CD4-positive, alpha-beta T cell treated with Interleukin-17A for 1 hour (primary cell): Measurements from ENCODE around the gene WWP2.
"Not testable (repeated sequence)": the region's sequence is repeated elsewhere in the genome, so short reads cannot be mapped to it uniquely, and the experiment has no call there.

Source experiments
- DNase-seq: peaks from one replicate; pipeline ENCODE4 v3.0.0-alpha.2; 2020

The WWP2 gene

GRCh38 chr16:69761983-69762813 is at the start of gene WWP2:
TSS of gene WWP2 (plus strand) at chr16:69762332. CDS start at chr16:69787011, 24,679 bp downstream.
- DNase-seq = peak; percentile 83

- no peak for DNase-seq
These were observed 49.1 kb upstream of the WWP2 start for GRCh38 chr16:69712914-69713581.

- no peak for DNase-seq
These were observed 45.1 kb upstream of the WWP2 start for GRCh38 chr16:69717066-69717465.

- no peak for DNase-seq
These were observed 43.9 kb upstream of the WWP2 start for GRCh38 chr16:69718111-69718764.

GRCh38 chr16:69720822-69721430 is 41.2 kb upstream of the WWP2 start:
- DNase-seq = no peak

GRCh38 chr16:69721441-69721957 is 40.6 kb upstream of the WWP2 start:
- DNase-seq = no peak

- no peak for DNase-seq
These were observed 37.7 kb upstream of the WWP2 start for GRCh38 chr16:69724414-69724873.

GRCh38 chr16:69724981-69725479 is 37.1 kb upstream of the WWP2 start:
- DNase-seq = no peak

- peak; percentile 2 for DNase-seq
These were observed 36.4 kb upstream of the WWP2 start for GRCh38 chr16:69725480-69726312.

- peak; percentile 87 for DNase-seq
These were observed 35.6 kb upstream of the WWP2 start, which contains the start of gene NQO1 for GRCh38 chr16:69726313-69727060. TSS of gene NQO1 (minus strand) at chr16:69726560. CDS start at chr16:69726439, 121 bp downstream.

- DNase-seq = no peak
These were observed 34.2 kb upstream of the WWP2 start for GRCh38 chr16:69727916-69728270.

GRCh38 chr16:69729030-69729429 is 33.1 kb upstream of the WWP2 start:
- not testable (repeated sequence) for DNase-seq

- not testable (repeated sequence) for DNase-seq
These were observed 30.9 kb upstream of the WWP2 start for GRCh38 chr16:69731280-69731679.

- no peak for DNase-seq
These were observed 30.0 kb upstream of the WWP2 start for GRCh38 chr16:69732101-69732500.

- no peak for DNase-seq
These were observed 20.6 kb upstream of the WWP2 start for GRCh38 chr16:69741519-69741918.

GRCh38 chr16:69741951-69742904 is 19.9 kb upstream of the WWP2 start:
- DNase-seq = no peak

- no peak for DNase-seq
These were observed 17.5 kb upstream of the WWP2 start for GRCh38 chr16:69744363-69745231.

- no peak for DNase-seq
These were observed 16.9 kb upstream of the WWP2 start for GRCh38 chr16:69745232-69745612.

GRCh38 chr16:69745959-69746358 is 16.2 kb upstream of the WWP2 start:
- no peak for DNase-seq
